GM20000 (cell line): Measurements from ENCODE around the gene PPP2R2D.

Experiments
- DNase-seq: peaks from one replicate; pipeline ENCODE4 v3.0.0; 2012; ENCODE audit warnings: low spot score
- CTCF ChIP-seq: IDR thresholded peaks from 2 replicates; pipeline ENCODE4 v1.5.1; 2012; ENCODE audit warnings: mild to moderate bottlenecking, control low read depth; ENCODE audit errors: extremely low read depth, missing control alignments

PPP2R2D gene

GRCh38 chr10:131933696-131934086 lies 32.9 kb downstream of the PPP2R2D start:
- no peak for DNase-seq

GRCh38 chr10:131934769-131935168 lies 34.0 kb downstream of the PPP2R2D start:
- no peak for DNase-seq
- TF ChIP-seq CTCF = no peak

More at GRCh38 chr10:131933696-131934086, 32.9 kb downstream of the PPP2R2D start:
- no peak for TF ChIP-seq CTCF

GRCh38 chr10:131935260-131935659 lies 34.5 kb downstream of the PPP2R2D start:
- TF ChIP-seq CTCF = no peak
- DNase-seq = no peak

- no peak for DNase-seq
- no peak for TF ChIP-seq CTCF
Observed at GRCh38 chr10:131936294-131936693, 35.5 kb downstream of the PPP2R2D start.

- TF ChIP-seq CTCF = no peak
- no peak for DNase-seq
Observed at GRCh38 chr10:131936736-131937135, 35.9 kb downstream of the PPP2R2D start.

GRCh38 chr10:131937836-131938235 lies 37.0 kb downstream of the PPP2R2D start:
- no peak for DNase-seq
- no peak for TF ChIP-seq CTCF

- no peak for DNase-seq
- TF ChIP-seq CTCF = no peak
Observed at GRCh38 chr10:131938681-131939080, 37.9 kb downstream of the PPP2R2D start.
